ACHN (cell line): ENCODE measurements around the gene SLC25A20.
"Not testable (repeated sequence)": the region's sequence is repeated elsewhere in the genome, so short reads cannot be mapped to it uniquely, and the experiment has no call there.

Source experiments
- DNase-seq: peaks from one replicate; pipeline ENCODE4 v3.0.0-alpha.2; 2015
- in situ Hi-C: cut with HindIII; loops from 2 replicates; pipeline ENCODE4 v1.10.0; 2017; ENCODE audit warnings: low sequenced_read_pairs, low pct_ligation_motif_present, low pct_unique_long_range_greater_than_20kb

SLC25A20 gene

DNA sequence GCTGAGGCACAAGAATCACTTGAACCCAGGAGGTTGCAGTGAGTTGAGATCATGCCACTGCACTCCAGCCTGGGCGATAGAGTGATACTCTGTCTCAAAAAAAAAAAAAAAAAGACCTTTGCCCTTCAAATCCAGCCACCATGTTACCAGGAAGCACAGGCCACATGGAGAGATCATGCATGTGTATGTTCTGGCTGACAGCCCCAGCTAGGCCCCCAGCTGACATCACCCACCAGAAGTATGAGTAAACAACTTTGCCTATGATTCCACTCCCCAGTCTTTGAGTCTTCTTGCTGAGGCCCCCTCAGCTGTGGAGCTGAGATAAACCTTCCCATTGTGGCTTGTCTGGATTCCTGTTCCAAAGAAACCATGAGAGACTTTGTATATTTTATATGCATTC lies 16.6 kb upstream of the SLC25A20 start:
- in situ Hi-C loops, result no loop called here
- DNase-seq, result no peak

DNA sequence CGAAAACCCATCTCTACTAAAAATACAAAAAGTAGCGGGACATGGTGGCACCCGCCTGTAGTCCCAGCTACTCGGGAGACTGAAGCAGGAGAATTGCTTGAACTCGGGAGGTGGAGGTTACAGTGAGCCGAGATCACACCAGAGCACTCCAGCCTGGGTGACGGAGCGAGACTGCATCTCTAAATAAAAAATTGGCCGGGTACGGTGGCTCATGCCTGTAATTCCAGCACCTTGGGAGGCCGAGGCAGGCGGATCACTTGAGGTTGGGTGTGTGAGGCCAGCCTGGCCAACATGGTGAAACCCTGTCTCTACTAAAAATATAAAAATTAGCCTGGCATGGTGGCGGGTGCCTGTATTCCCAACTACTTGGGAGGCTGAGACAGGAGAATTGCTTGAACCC lies 8.3 kb upstream of the SLC25A20 start:
- in situ Hi-C loops, DNase-seq: not testable (repeated sequence)

DNA sequence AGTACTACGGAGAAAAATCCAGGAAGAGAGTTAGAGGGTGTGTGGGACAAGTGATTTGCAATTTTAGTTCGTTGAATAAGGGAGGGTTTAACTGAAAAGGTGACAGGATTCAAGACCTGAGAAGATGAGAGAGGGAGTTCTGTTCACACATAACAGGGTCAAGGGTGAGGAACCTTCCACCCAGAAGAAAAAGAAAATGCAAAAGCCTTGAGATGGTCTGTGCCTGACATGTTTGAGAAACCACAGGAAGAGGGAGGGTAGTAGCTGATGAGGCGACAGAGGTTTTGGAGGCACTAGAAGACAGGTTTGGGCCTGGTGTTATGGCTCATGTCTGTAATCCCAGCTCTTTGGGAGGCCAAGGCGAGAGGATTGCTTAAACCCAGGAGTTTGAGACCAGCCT lies 591 bp upstream of the SLC25A20 start:
- in situ Hi-C loops, result no loop called here
- DNase-seq, result no peak

DNA sequence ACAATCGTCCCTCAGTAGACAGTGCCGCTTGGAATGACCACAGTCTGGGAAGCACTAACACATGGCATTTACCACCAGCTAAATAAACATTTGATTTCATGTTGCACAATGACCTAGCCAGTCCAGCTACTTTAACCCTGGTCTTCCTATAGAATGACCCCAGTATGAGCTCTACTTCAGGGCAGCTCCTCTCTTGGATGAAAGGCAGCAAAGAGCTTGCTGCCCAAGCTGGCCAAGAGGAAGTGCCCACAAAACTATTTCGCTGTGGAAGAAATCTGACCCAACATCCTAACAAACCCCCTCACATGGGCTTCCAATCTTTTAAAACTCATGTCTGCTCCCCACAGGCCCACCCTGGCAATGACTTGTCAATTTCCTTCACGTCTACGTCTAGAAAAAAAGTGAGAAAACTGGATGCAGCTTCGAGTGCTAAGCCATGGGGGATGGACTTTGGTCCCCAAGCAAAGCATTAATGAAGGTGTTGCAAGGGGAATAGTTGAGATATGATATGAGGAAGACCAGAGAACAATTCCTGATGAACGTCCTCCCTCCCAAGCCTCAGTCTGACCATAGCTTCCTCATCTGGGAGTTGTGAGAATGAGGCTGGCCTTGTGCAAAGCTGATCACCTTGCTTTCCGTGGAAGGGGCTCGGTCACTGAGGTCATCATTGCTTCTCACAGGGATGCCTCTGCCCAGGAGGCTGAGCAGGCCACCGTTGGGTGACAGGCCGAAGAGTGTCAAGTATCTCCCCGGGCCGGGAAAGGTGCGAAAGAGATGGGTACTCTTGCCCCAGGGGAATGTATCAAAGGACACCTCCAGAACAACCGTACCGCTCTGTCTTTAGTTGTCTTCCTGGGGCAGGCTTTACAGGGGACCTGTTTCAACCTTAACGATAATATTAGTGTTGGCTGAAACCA lies 964 bp downstream of the SLC25A20 start:
- in situ Hi-C loops, result no loop called here
- DNase-seq, result no peak

DNA sequence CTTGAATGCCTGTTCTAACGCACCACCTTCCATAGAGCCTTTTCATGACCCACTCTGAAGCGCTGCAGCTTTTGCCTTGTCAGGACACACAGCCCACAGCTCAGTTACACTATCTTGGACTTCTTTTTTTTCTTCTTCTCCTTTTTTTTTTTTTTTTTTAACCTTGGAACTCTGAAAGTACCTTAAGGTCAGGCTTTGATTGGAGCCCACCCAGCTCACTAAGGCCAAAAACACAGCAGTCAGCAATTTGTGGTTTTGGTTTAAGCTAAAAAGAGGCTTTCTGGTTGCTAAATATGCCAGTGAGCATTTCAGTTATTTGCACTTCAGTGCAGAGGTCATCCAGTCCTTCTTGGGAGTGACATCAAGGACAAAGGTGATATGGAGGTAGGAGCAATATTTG lies 1.7 kb downstream of the SLC25A20 start:
- no peak for DNase-seq
- in situ Hi-C loops, result no loop called here

DNA sequence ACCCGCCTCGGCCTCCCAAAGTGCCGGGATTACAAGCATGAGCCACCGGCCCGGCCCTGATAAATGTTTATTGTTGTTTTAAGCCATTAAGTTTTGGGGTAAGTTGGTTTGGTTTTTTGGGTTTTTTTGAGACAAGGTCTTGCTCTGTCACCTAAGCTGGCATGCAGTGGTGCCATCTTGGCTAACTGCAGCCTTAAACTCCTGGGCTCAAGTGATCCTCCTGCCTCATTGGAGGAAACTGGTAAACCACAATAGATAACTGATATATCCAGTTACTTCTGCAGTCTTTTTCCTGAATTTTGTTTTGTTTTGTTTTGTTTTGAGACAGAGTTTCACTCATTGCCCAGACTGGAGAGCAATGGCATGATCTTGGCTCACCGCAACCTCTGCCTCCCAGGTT lies 4.2 kb downstream of the SLC25A20 start:
- DNase-seq, result no peak
- in situ Hi-C loops, result no loop called here

DNA sequence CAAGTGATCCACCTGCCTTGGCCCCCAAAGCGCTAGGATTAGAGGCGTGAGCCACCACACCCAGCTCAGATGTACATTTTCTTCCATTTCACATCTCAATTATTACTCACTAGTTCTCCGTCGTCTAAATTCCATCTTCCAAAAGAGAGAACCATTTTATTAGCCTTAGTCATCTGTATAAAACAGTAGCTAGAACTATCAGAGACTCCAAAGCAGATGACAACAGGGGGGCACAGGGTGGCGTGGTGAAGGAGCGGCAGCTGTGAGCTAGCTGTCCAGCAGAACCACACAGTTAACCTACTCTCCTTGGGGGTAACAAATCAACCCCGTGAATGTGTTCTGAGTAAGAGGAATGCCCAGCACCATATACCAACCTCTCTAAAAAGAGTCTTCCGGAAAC lies 7.1 kb downstream of the SLC25A20 start:
- DNase-seq, result no peak
- in situ Hi-C loops, result no loop called here

DNA sequence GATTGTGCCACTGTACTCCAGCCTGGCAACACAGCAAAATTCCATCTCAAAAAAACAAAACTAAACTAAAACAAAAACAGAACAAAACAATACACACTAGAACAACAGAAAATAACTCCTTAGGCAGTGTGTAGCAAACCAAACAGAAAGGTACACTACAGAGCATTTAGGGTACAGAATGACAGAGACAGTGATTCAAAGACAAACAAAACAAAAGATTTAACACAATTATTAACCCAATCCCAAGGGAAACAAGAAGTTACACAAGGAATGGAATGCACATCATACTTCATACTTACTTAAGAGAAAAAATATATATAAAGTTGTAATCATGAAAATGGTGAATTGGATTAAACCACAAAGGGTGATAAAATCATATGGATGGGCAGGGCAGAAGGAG lies 12.9 kb downstream of the SLC25A20 start:
- in situ Hi-C loops, result no loop called here
- DNase-seq, result no peak

DNA sequence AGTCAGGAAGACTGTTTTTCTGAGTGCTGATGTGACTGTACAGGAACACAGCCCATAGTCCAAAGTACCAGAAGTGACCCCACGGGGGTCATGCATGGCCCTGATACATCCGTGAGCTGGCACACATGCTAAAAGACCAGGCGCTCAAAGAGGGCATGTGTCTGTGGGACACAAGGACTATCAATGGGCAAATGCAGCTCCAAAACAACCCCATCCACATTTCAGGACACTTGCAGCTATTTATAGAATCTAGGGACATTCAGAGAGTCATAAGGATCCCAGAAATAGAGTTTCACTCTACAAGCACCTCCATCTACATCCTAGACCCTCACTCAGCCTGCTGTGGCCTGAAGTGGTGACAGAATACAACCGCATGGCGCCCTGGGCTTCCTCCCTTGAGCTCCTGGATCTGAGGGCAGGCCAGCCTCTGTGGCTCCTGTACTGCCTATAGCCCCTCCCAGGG lies 17.0 kb downstream of the SLC25A20 start:
- DNase-seq, result no peak
- in situ Hi-C loops, result no loop called here

DNA sequence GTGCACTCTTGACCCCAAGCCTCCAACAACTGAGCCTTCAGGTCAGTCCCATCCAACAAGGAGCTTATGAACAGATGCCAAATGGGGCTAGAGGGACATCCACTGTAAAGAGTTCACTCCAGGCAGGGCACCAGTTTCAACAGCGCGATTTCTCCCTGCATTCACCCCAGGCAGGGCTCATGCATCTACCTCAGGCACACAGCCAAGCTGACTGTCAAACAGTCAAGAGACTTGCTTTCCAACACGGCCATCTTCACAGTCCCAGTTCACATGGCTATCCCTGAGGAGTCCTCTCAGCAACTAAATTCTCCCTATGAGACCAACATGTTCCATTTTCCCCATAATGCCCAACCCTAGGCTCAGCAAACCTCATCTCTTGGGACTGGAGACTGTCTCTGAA lies 17.7 kb downstream of the SLC25A20 start:
- in situ Hi-C loops, result no loop called here
- DNase-seq, result no peak

DNA sequence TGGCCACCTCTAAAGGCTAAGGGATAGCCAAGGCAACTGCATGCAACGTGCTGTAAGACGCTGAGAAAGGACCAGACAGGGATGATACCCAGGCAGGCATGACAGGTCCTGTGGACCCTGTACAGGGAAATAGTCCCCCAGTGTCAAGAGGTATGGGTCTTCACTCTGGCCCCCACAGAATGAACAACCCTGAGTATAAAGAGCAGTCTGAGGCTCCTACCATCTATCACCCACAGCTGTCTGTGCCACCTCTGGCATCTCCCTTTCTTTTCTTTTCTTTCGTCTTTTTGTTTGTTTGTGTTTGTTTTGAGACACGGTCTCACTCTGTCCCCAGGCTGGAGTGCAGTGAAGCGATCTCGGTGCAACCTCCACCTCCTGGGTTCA lies 18.7 kb downstream of the SLC25A20 start:
- no peak for DNase-seq
- in situ Hi-C loops, result no loop called here

DNA sequence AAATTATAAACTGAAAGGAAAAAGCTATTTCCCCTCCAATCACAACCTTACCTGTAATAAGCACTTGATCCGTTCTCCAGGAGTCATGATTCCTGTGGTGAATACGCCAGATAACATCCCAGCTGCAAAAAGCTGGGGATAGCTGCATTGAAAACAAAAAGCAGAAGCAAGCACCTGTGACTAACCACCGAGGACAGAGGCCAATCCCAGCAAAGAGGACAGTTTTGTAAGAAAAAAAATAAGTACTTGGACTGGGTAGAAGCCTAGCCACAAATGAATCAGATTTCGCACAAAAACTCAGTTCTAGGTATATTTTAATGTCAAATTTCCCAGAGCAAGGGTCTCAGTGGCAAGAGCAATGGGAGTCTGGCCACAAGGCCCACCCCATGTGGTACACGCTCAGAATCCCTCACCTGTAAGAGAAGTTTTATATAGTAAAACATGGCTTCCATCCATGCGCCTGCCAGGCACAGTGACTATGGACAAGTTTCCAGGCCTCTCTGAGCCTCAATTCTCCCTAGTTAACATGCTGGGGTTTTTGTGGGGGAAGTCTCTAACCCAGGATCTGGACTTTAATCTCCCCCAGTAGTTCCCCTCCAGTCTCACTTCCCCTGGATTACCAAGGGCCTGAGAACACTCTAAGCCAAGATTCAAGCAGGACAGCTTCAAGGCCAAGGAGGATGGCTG lies 19.2 kb downstream of the SLC25A20 start:
- DNase-seq, result no peak
- in situ Hi-C loops, result no loop called here

DNA sequence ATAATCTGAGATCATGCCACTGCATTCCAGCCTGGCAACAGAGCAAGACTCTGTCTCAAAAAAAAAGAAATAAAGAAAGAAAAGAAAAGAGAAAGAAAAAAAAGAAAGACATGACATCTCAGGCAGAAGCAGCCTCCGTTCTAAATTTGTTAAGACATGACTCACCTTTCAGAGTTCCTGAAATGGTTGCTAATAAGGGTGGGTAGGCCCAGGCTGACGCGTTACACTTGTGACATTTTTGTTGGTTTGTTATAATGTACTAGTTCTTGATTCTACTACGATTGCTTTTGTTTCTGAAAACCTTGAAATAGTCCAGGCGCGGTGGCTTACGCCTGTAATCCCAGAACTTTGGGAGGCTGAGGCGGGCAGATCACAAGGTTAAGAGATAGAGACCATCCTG lies 21.0 kb downstream of the SLC25A20 start:
- in situ Hi-C loops, result no loop called here

DNA sequence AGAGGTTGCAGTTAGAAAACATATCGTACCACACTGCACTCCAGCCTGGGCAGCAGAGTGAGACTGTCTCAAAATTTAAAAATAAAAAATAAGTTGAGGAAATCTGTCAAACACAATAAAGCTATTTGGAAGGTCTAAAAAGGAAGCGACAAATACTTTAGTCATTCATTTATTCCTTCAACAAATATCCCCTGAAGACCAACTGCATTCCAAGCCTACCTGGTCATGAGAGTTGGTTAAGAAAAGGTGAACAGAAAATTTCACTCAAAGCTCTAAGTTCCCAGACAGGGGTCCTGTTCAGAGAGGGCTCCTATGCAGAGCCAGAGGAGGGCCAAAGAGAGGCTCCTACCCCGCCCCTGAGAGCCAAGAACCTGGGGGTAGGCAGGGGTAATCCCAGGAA lies 35.6 kb downstream of the SLC25A20 start:
- in situ Hi-C loops, result no loop called here

More for the DNA sequence above, 21.0 kb downstream of the SLC25A20 start:
- no peak for DNase-seq

DNA sequence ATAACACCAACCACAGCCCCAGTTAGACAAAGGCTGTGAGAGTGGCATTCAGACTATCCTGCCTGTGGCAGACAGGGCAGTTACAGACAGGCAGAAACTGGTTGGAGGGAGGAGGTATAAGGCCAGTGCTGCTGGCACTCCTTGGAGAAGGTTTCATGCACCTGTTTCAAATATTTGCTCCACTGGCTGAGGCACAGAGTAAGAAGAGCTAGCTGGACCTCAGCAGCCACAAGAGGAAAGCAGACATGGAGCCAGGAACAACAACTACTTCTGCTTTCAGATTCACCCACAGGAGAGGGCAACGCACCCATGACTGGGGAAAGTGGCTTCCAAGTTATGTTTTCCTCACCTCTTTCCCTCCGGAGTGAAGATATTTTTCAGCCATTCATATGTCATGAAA lies 39.5 kb downstream of the SLC25A20 start:
- no peak for DNase-seq
- in situ Hi-C loops, result no loop called here

More for the DNA sequence above, 35.6 kb downstream of the SLC25A20 start:
- no peak for DNase-seq

DNA sequence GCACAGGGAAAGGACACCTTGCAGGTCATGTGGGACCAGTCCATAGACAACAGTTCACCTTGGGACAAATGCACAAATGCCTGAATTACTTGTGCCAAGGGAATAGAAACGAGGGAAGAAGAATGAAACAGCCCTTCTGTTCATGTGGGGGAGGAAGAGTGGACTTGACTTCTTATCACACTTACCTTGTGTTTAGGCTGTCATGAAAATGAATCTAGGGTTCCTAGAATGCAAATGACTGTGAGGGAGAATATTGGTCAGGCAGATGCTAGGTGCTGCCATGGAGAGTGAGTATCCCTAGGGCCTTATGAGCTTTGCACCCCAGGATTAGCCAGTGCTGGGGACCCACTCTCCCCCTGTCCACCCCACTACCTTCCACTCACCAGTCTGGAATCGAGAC lies 40.0 kb downstream of the SLC25A20 start:
- in situ Hi-C loops, result no loop called here
- no peak for DNase-seq

DNA sequence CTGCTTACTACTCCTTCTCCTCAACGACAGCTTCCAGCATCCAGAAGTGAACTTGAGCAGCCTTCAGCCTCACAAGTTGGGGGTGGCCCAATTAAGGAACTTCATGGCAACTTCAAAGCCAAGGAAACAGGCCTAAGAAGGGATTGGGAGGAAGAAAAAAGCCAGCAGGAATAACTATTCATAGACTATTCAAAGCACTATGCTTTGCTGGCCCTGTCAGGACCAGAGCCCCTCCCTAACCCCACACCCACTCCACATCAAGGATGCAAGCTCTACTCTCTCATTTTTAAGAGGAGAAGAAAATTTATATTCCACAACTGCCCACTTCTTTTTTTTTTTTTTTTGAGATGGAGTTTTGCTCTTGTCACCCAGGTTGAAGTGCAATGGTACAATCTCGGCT lies 41.0 kb downstream of the SLC25A20 start:
- DNase-seq, result no peak
- in situ Hi-C loops, result no loop called here

DNA sequence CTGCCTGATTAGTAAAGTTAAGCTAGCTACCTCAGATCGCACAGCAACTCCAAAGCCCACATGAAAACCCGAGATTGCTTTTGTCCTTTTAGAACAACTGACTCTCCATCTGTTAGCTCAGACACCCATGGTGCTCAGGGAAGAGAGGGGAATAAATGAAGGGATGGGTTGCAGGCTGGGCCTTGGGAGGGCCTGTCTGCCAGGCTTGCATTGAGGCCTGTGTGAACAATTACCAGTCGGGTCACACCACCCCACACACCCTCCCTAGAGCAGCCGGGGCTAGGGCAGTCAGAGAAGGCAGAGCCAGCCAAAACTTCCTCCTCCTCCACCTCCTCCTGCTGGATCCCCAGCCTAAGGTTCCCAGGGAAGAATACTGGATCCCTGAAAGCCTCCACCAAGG lies 42.2 kb downstream of the SLC25A20 start:
- in situ Hi-C loops, result no loop called here
- no peak for DNase-seq

DNA sequence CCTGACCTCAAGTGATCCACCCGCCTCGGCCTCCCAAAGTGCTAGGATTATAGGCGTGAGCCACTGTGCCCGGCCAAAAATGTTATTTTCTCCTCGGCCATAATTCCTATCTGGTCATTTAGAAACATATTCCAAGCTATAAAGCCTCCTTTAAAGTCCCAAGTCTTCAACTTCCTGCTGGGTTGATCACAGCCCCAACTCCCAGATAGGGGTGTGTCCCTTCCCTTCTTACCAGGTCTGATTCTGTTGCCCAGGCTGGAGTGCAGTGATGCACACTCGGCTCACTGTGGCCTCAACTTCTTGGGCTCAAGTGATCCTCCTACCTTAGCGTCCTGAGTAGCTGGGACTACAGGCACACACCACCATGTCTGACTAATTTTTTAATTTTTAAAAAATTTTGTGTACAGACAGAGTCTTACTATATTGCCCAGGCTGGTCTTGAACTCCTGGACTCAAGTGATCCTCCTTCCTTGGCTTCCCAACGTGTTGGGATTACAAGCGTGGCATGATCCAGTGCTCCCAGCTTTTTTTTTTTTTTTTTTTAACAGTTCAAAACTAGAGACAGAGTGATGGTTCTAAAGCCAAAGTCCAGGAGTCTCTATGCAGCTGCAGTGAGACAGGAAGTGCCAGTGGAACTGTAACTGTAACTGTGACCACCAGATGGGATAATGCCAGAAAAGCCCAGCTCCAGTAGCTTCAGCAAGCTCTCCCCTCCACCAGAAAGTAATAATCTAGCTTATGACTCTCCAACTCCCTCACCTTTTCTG lies 42.8 kb downstream of the SLC25A20 start:
- in situ Hi-C loops, result no loop called here
- DNase-seq, result no peak
